ENCODE measurements around the gene SLC24A3. TPM values are rescaled to one million over a fixed set of nuclear protein-coding genes. Genes with fewer than 3 reads are reported as not detected.

Gene SLC24A3
- total and polyA plus RNA-seq, 4 donors, result 1.9 to 8.4 (median 5.8) TPM

- Histone ChIP-seq H3K4me3 (no peak overlapping the region), H3K27ac (ENCODE audit: low read depth in 1 of 2, low read length in 1 of 2) (no peak overlapping the region), H3K9ac (ENCODE audit: insufficient read depth in 1 of 2, low read length in 2 of 2) (no peak overlapping the region), H3K4me1 (ENCODE audit: control insufficient read depth in 5 of 5, insufficient read depth in 5 of 5, low read length in 5 of 5) (no peaks in the 10 kb centered on the region), H3K9me3 (ENCODE audit: control insufficient read depth in 4 of 4, insufficient read depth in 3 of 4, low read length in 3 of 4) (peaks cover 0 to 9% (median 0%) of the 10 kb centered on the region in 4 donors), H3K27me3 (ENCODE audit: control insufficient read depth in 3 of 3, insufficient read depth in 3 of 3, low read length in 2 of 3) (no peaks in the 10 kb centered on the region), H3K36me3 (ENCODE audit: control insufficient read depth in 4 of 4, insufficient read depth in 4 of 4, low read length in 4 of 4) (no peaks in the 10 kb centered on the region)
- DNase-seq, result no peak
- no peak for ATAC-seq (ENCODE audit: insufficient read depth, low FRiP score)
- TF ChIP-seq CTCF (IDR thresholded peaks at IDR 0.05; ENCODE audit: control extremely low read depth, extremely low read depth), result no peak
- WGBS, 2 donors, result 74 to 77% methylated on average over 6 of the region's 6 CpGs
Observed at GRCh38 chr20:19300395-19300794, 88.0 kb downstream of the SLC24A3 start.

GRCh38 chr20:19301142-19301541, 88.7 kb downstream of the SLC24A3 start:
- no peak for TF ChIP-seq CTCF (IDR thresholded peaks at IDR 0.05; ENCODE audit: control extremely low read depth, extremely low read depth)
- no peak overlapping the region for H3K27ac ChIP-seq (ENCODE audit: low read depth in 1 of 2, low read length in 1 of 2)
- WGBS, 2 donors, result 85 to 88% methylated on average over 2 of the region's 2 CpGs
- H3K36me3 ChIP-seq (ENCODE audit: control insufficient read depth in 4 of 4, insufficient read depth in 4 of 4, low read length in 4 of 4), result no peaks in the 10 kb centered on the region
- ATAC-seq (ENCODE audit: insufficient read depth, low FRiP score) (no peak), DNase-seq (no peak)
- no peak overlapping the region for H3K4me3 ChIP-seq
- H3K4me1 ChIP-seq (ENCODE audit: control insufficient read depth in 5 of 5, insufficient read depth in 5 of 5, low read length in 5 of 5), result no peaks in the 10 kb centered on the region
- no peak overlapping the region for H3K9ac ChIP-seq (ENCODE audit: insufficient read depth in 1 of 2, low read length in 2 of 2)
- H3K27me3 ChIP-seq (ENCODE audit: control insufficient read depth in 3 of 3, insufficient read depth in 3 of 3, low read length in 2 of 3), result no peaks in the 10 kb centered on the region
- peaks cover 0 to 9% (median 0%) of the 10 kb centered on the region in 4 donors for H3K9me3 ChIP-seq (ENCODE audit: control insufficient read depth in 4 of 4, insufficient read depth in 3 of 4, low read length in 3 of 4)

GRCh38 chr20:19301843-19302242, 89.4 kb downstream of the SLC24A3 start:
- ATAC-seq (ENCODE audit: insufficient read depth, low FRiP score), result peak; percentile 69

More at GRCh38 chr20:19301843-19302242, 89.4 kb downstream of the SLC24A3 start:
- Histone ChIP-seq H3K4me3 (no peak overlapping the region), H3K27ac (ENCODE audit: low read depth in 1 of 2, low read length in 1 of 2) (peak overlapping the region in 1 of 2 donors; percentile 64), H3K9ac (ENCODE audit: insufficient read depth in 1 of 2, low read length in 2 of 2) (no peak overlapping the region), H3K9me3 (ENCODE audit: control insufficient read depth in 4 of 4, insufficient read depth in 3 of 4, low read length in 3 of 4) (peaks cover 0 to 9% (median 0%) of the 10 kb centered on the region in 4 donors), H3K36me3 (ENCODE audit: control insufficient read depth in 4 of 4, insufficient read depth in 4 of 4, low read length in 4 of 4) (no peaks in the 10 kb centered on the region), H3K27me3 (ENCODE audit: control insufficient read depth in 3 of 3, insufficient read depth in 3 of 3, low read length in 2 of 3) (no peaks in the 10 kb centered on the region), H3K4me1 (ENCODE audit: control insufficient read depth in 5 of 5, insufficient read depth in 5 of 5, low read length in 5 of 5) (no peaks in the 10 kb centered on the region)
- 67 to 91% methylated on average over 2 of the region's 2 CpGs for WGBS, 2 donors
- peak in 2 of 3 donors; percentile 11 to 38 for DNase-seq
- TF ChIP-seq CTCF (IDR thresholded peaks at IDR 0.05; ENCODE audit: control extremely low read depth, extremely low read depth), result no peak

All from lung (tissue), 12 donors.